GM18951 (cell line): ENCODE measurements around the gene CTNNBIP1.

Source experiments
- POLR2A ChIP-seq: IDR thresholded peaks from 4 replicates; pipeline ENCODE4 v1.6.1; 2011; ENCODE audit warnings: mild to moderate bottlenecking; ENCODE audit not compliant: insufficient read length, insufficient read depth; ENCODE audit errors: extremely low read depth
- in situ Hi-C: fragments of 300-500 bp; cut with MboI; formaldehyde crosslinking; loops from one replicate; pipeline ENCODE4 v1.12.0; 2022; ENCODE audit warnings: low sequenced_read_pairs, mixed read lengths, inconsistent platforms; ENCODE audit not compliant: unreplicated experiment

The CTNNBIP1 gene

GRCh38 chr1:9823943-9824701 lies 85.9 kb downstream of the CTNNBIP1 start, which contains the start of gene CLSTN1:
TSS of gene CLSTN1 (minus strand) at chr1:9823965. CDS start at chr1:9823733, 232 bp downstream.
- TF ChIP-seq POLR2A = no peak
- in situ Hi-C loops = no loop called here

DNA sequence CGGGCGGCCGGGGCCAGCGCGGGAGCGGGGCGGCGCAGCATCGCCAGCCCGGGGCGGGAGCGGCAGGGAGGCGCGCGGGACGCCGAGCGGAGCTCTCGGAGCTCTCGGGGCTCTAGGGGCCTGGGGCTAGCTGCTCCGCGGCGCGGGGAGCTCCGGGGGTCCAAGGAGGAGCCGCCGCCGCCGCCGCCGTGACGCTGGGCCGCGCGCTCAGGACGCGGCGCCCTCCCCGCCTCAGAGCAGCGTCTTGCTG lies 86.5 kb downstream of the CTNNBIP1 start:
- peak; percentile 80 for TF ChIP-seq POLR2A
- in situ Hi-C loops = no loop called here

DNA sequence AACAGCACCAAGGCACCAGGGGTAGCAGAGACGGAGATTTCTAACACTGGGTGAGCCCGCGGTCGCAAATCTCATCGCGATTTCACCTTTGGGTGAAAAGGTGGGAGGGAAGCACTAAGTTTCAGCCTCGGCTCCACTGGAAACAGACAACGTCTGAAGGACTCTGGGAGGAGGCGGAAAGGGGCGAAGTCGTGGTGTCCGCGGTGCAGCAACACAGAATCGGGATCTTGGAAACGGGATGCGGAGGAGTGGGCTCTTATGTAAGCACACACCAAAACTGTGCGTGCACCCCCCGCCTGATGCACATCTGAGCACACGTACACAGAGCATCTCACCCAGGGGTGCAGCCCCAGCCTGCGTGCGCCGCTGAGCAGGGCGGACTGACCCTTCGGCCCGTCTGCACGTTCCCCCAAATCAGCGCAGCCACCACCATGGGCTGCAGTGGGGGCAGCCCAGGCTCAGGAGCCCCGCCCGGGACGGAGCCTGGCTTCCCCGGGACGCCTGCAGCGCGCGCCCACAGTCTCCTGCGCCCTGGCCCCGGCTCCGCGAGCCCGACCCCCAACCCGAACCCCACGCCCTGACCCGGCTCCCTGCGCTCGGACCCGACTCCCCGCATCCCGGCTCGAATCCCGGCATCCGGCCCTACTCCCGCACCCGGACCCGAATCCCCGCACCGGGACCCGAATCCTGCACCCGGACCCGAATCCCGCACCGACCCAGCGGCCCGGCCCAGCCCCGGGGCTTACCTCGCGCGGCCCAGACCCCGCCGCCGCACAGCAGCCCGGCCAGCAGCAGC lies 87.0 kb downstream of the CTNNBIP1 start:
- no peak for TF ChIP-seq POLR2A
- in situ Hi-C loops = no loop called here

DNA sequence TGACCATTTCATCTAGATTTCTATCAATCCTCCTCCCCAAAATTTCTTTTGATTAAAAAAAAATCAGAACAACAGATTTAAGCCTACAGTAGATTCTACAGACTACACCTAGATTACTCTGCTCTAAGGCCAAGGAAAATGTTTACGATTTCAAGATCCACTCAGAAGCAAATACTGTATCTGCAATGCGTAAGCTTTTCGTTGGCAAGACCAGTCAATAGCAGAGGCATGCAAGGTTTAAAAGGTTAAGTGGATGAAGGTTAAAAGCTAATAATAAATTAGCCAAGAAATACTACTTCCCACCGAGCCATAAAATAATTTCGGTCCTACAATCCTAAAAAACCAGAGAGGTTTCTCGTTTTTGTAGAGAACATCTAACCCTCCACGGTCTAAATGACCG lies 87.6 kb downstream of the CTNNBIP1 start:
- in situ Hi-C loops = no loop called here
- no peak for TF ChIP-seq POLR2A

- no peak for TF ChIP-seq POLR2A
- in situ Hi-C loops = no loop called here
Observed at GRCh38 chr1:9821710-9822109, 88.4 kb downstream of the CTNNBIP1 start.

DNA sequence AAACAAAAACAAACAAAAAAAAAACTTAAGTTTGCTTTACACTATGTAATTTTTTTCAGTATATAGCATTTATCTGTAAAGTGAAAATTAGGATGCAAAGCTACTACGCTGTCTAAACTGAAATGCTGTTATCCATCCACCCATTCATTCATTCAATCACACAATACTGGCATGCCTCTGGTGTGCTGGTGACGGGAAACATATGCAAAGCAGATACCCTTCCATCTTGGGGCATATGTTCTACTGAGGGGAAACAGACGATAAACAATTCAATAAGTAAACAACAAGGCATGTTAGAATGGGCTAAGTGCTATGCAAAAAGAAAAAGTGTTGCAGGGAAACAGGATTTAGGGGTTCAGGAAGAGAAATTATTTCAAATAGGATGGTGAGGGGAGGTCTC lies 89.5 kb downstream of the CTNNBIP1 start:
- no peak for TF ChIP-seq POLR2A
- in situ Hi-C loops = no loop called here

GRCh38 chr1:9817734-9818133 lies 92.3 kb downstream of the CTNNBIP1 start:
- TF ChIP-seq POLR2A = no peak
- in situ Hi-C loops = no loop called here

GRCh38 chr1:9816199-9816598 lies 93.9 kb downstream of the CTNNBIP1 start:
- in situ Hi-C loops = no loop called here

DNA sequence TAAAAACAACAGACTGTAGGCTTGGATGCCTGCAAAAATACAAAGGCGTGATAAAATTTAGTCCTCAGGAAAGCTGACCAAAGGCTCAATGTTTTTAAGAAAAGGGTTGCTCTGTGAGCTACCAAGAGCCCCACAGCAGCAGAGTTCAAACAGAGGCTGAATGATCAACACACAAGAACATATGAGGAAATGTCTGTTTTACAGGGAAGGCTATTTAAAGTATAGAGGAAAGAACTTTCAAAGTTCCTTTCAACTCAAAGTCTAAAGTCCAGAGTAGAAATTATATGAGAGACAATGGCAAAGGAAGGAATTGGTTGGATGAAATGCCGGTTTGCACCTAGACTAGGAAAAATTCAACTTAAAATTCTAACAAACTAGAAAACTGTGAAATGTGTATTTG lies 94.9 kb downstream of the CTNNBIP1 start:
- TF ChIP-seq POLR2A = no peak
- in situ Hi-C loops = no loop called here

More at GRCh38 chr1:9816199-9816598, 93.9 kb downstream of the CTNNBIP1 start:
- TF ChIP-seq POLR2A = no peak

GRCh38 chr1:9814619-9815018 lies 95.5 kb downstream of the CTNNBIP1 start:
- TF ChIP-seq POLR2A = no peak
- in situ Hi-C loops = no loop called here

- in situ Hi-C loops = no loop called here
- no peak for TF ChIP-seq POLR2A
Observed at GRCh38 chr1:9811239-9811966, 98.7 kb downstream of the CTNNBIP1 start.

DNA sequence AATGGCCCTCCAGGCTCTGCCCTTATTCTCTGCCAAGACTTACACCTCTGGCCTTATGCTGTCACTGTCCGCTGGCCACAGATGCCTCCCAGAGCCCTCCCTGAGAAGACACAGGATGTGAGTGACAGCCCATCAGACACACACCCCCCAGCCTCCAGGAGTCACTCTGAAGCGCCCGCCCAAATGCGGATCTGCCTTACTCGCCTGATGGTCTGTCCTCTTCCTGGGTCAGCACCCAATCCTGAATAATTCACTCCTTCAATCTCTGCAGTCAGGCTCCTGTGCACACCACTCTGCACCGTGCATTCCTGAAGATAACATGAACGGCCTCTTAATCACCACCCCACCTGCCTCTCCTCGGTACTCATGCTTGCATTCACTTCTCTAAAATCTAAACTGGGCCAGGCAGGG lies 101.0 kb downstream of the CTNNBIP1 start:
- in situ Hi-C loops = no loop called here
- TF ChIP-seq POLR2A = no peak

GRCh38 chr1:9808459-9808858 lies 101.6 kb downstream of the CTNNBIP1 start:
- TF ChIP-seq POLR2A = no peak

More at GRCh38 chr1:9808459-9808858, 101.6 kb downstream of the CTNNBIP1 start:
- in situ Hi-C loops = no loop called here
